ENCODE results near the gene MBD5.

DNA sequence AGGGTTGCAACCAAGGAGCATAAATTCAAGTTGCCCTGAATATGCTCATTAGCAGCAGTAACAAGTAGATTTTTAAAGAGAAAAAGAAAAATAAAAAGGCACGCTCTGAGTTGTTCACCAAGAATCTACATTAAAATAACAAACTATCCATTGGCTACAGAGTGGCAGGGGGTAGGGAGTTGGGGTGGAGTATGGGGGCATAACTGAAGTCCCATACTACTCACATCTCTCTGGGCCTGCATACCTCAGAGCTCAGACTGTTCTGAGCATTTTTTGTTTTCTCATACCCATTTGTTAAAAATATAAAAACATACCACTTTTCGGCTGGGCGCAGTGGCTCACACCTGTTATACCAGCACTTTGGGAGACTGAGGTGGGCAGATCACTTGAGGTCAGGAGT, 31.8 kb upstream of the MBD5 start:
- TF ChIP-seq, protein P1, sequence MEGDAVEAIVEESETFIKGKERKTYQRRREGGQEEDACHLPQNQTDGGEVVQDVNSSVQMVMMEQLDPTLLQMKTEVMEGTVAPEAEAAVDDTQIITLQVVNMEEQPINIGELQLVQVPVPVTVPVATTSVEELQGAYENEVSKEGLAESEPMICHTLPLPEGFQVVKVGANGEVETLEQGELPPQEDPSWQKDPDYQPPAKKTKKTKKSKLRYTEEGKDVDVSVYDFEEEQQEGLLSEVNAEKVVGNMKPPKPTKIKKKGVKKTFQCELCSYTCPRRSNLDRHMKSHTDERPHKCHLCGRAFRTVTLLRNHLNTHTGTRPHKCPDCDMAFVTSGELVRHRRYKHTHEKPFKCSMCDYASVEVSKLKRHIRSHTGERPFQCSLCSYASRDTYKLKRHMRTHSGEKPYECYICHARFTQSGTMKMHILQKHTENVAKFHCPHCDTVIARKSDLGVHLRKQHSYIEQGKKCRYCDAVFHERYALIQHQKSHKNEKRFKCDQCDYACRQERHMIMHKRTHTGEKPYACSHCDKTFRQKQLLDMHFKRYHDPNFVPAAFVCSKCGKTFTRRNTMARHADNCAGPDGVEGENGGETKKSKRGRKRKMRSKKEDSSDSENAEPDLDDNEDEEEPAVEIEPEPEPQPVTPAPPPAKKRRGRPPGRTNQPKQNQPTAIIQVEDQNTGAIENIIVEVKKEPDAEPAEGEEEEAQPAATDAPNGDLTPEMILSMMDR (IDR thresholded peaks at IDR 0.05): no peak
- TF ChIP-seq POLR2A (IDR thresholded peaks at IDR 0.05): no peak
- no peak for TF ChIP-seq POLR2AphosphoS5 (IDR thresholded peaks at IDR 0.05)

All from stomach (tissue), 4 donors.